PFSK-1 (cell line): ENCODE data around the gene IFITM1.

Experiments used
- POLR2AphosphoS5 ChIP-seq: IDR thresholded peaks from 2 replicates; pipeline ENCODE4 v1.6.1; 2012; ENCODE audit warnings: low read depth, mild to moderate bottlenecking, control low read depth, low read length, moderate library complexity
- REST ChIP-seq, 2 experiments: IDR thresholded peaks; 2 replicates each; pipeline versions ENCODE4 v1.6.1 to v1.8.0; 2011 to 2012; ENCODE audit warnings: low read depth in 2 of 2, low read length in 2 of 2, control low read depth in 1 of 2, inconsistent platforms in 1 of 2, mild to moderate bottlenecking in 1 of 2, moderate library complexity in 1 of 2; ENCODE audit not compliant: insufficient read depth in 1 of 2
- SIN3A ChIP-seq: IDR thresholded peaks from 2 replicates; pipeline ENCODE4 v1.6.1; 2012; ENCODE audit warnings: mild to moderate bottlenecking, low read length, moderate library complexity, borderline replicate concordance; ENCODE audit not compliant: insufficient read depth
- TAF1 ChIP-seq: IDR thresholded peaks from 2 replicates; pipeline ENCODE4 v1.6.1; 2012; ENCODE audit warnings: low read length, control low read depth, borderline replicate concordance; ENCODE audit not compliant: insufficient read depth

- TF ChIP-seq REST (IDR thresholded peaks at IDR 0.05; ENCODE audit: insufficient read depth in 1 of 2, low read depth in 2 of 2, low read length in 2 of 2) (no peak), SIN3A (no peak), POLR2AphosphoS5 (no peak), TAF1 (no peak)
Measured at GRCh38 chr11:351411-351810, 37.6 kb downstream of the IFITM1 start.
